GM21576 (cell line): ENCODE measurements around the gene COX5B.
"Not testable (repeated sequence)": the region's sequence is repeated elsewhere in the genome, so short reads cannot be mapped to it uniquely, and the experiment has no call there.

Source experiments
- ATAC-seq: cut with Tn5 transposase; IDR thresholded peaks from one replicate; pipeline ENCODE4 v1.9.1; 2021; ENCODE audit warnings: mild to moderate bottlenecking, moderate library complexity; ENCODE audit not compliant: unreplicated experiment

The COX5B gene

GRCh38 chr2:97645695-97646629 lies at the start of gene COX5B:
Gene COX5B (plus strand): TSS chr2:97646062. CDS start chr2:97646087, 25 bp downstream.
- ATAC-seq, result peak; percentile 91

- ATAC-seq, result not testable (repeated sequence)
These were observed 49.7 kb upstream of the COX5B start for GRCh38 chr2:97596180-97596579.

GRCh38 chr2:97601537-97601936 lies 44.3 kb upstream of the COX5B start:
- not testable (repeated sequence) for ATAC-seq

GRCh38 chr2:97605109-97605508 lies 40.8 kb upstream of the COX5B start:
- ATAC-seq, result not testable (repeated sequence)

- ATAC-seq, result not testable (repeated sequence)
These were observed 40.1 kb upstream of the COX5B start for GRCh38 chr2:97605524-97606339.

- ATAC-seq, result not testable (repeated sequence)
These were observed 37.1 kb upstream of the COX5B start for GRCh38 chr2:97608745-97609144.

GRCh38 chr2:97611895-97612294 lies 34.0 kb upstream of the COX5B start:
- not testable (repeated sequence) for ATAC-seq

- ATAC-seq, result not testable (repeated sequence)
These were observed 30.1 kb upstream of the COX5B start for GRCh38 chr2:97615746-97616145.

- ATAC-seq, result no peak
These were observed 28.0 kb upstream of the COX5B start for GRCh38 chr2:97617911-97618310.

GRCh38 chr2:97618939-97619827 lies 26.7 kb upstream of the COX5B start:
- not testable (repeated sequence) for ATAC-seq

- ATAC-seq, result not testable (repeated sequence)
These were observed 25.4 kb upstream of the COX5B start for GRCh38 chr2:97620492-97620891.

- not testable (repeated sequence) for ATAC-seq
These were observed 22.9 kb upstream of the COX5B start for GRCh38 chr2:97622976-97623375.

GRCh38 chr2:97625354-97626048 lies 20.4 kb upstream of the COX5B start:
- ATAC-seq, result not testable (repeated sequence)

GRCh38 chr2:97626049-97626430 lies 19.8 kb upstream of the COX5B start:
- ATAC-seq, result not testable (repeated sequence)

- no peak for ATAC-seq
These were observed 1.7 kb upstream of the COX5B start for GRCh38 chr2:97644023-97644717.

- peak; percentile 28 for ATAC-seq
These were observed 659 bp upstream of the COX5B start for GRCh38 chr2:97645112-97645694.

- no peak for ATAC-seq
These were observed 1.1 kb downstream of the COX5B start for GRCh38 chr2:97646977-97647376.

- ATAC-seq, result no peak
These were observed 5.3 kb downstream of the COX5B start for GRCh38 chr2:97651114-97651513.

GRCh38 chr2:97653473-97653872 lies 7.6 kb downstream of the COX5B start:
- ATAC-seq, result no peak
